HG03095 (cell line): Measurements from ENCODE around the gene DISC1.
"Not testable (repeated sequence)": the region's sequence is repeated elsewhere in the genome, so short reads cannot be mapped to it uniquely, and the experiment has no call there.

ENCODE experiments used
- ATAC-seq: cut with Tn5 transposase; IDR thresholded peaks from one replicate; pipeline ENCODE4 v1.9.1; 2021; ENCODE audit warnings: moderate library complexity; ENCODE audit not compliant: unreplicated experiment

The DISC1 gene

GRCh38 chr1:231943084-231943483 lies 316.5 kb downstream of the DISC1 start:
- ATAC-seq: no peak

- not testable (repeated sequence) for ATAC-seq
Observed at GRCh38 chr1:231948102-231948501, 321.5 kb downstream of the DISC1 start.

GRCh38 chr1:231949277-231950091 lies 322.9 kb downstream of the DISC1 start:
- no peak for ATAC-seq

- no peak for ATAC-seq
Observed at GRCh38 chr1:231950331-231951128, 323.9 kb downstream of the DISC1 start.

- ATAC-seq: no peak
Observed at GRCh38 chr1:231951374-231951773, 324.8 kb downstream of the DISC1 start.

GRCh38 chr1:231952154-231952553 lies 325.6 kb downstream of the DISC1 start:
- ATAC-seq: no peak

- no peak for ATAC-seq
Observed at GRCh38 chr1:231953660-231954059, 327.1 kb downstream of the DISC1 start.

GRCh38 chr1:231954751-231955150 lies 328.2 kb downstream of the DISC1 start:
- ATAC-seq: no peak

GRCh38 chr1:231957359-231957758 lies 330.8 kb downstream of the DISC1 start:
- no peak for ATAC-seq

- ATAC-seq: no peak
Observed at GRCh38 chr1:231958448-231958847, 331.9 kb downstream of the DISC1 start.

GRCh38 chr1:231959225-231959884 lies 332.8 kb downstream of the DISC1 start:
- no peak for ATAC-seq

GRCh38 chr1:231961801-231962200 lies 335.2 kb downstream of the DISC1 start:
- not testable (repeated sequence) for ATAC-seq

GRCh38 chr1:231962636-231963035 lies 336.0 kb downstream of the DISC1 start:
- ATAC-seq: no peak

GRCh38 chr1:231964241-231964640 lies 337.7 kb downstream of the DISC1 start:
- ATAC-seq: no peak

GRCh38 chr1:231964961-231965360 lies 338.4 kb downstream of the DISC1 start:
- ATAC-seq: no peak

GRCh38 chr1:231965615-231966014 lies 339.0 kb downstream of the DISC1 start:
- ATAC-seq: no peak

- no peak for ATAC-seq
Observed at GRCh38 chr1:231966983-231967382, 340.4 kb downstream of the DISC1 start.

- no peak for ATAC-seq
Observed at GRCh38 chr1:231969076-231969475, 342.5 kb downstream of the DISC1 start.

GRCh38 chr1:231969761-231970160 lies 343.2 kb downstream of the DISC1 start:
- ATAC-seq: not testable (repeated sequence)

- ATAC-seq: no peak
Observed at GRCh38 chr1:231970684-231971083, 344.1 kb downstream of the DISC1 start.

GRCh38 chr1:231971397-231972110 lies 345.0 kb downstream of the DISC1 start:
- ATAC-seq: no peak
